GM18505 (cell line): Measurements from ENCODE around the gene PPP1R9B.

Experiments used
- ATAC-seq: cut with Tn5 transposase; IDR thresholded peaks from one replicate; pipeline ENCODE4 v1.9.1; 2021; ENCODE audit not compliant: unreplicated experiment
- POLR2A ChIP-seq: IDR thresholded peaks from 4 replicates; pipeline ENCODE4 v1.6.1; 2011; ENCODE audit warnings: borderline replicate concordance; ENCODE audit not compliant: insufficient read depth, insufficient read length; ENCODE audit errors: extremely low read depth

PPP1R9B gene

DNA sequence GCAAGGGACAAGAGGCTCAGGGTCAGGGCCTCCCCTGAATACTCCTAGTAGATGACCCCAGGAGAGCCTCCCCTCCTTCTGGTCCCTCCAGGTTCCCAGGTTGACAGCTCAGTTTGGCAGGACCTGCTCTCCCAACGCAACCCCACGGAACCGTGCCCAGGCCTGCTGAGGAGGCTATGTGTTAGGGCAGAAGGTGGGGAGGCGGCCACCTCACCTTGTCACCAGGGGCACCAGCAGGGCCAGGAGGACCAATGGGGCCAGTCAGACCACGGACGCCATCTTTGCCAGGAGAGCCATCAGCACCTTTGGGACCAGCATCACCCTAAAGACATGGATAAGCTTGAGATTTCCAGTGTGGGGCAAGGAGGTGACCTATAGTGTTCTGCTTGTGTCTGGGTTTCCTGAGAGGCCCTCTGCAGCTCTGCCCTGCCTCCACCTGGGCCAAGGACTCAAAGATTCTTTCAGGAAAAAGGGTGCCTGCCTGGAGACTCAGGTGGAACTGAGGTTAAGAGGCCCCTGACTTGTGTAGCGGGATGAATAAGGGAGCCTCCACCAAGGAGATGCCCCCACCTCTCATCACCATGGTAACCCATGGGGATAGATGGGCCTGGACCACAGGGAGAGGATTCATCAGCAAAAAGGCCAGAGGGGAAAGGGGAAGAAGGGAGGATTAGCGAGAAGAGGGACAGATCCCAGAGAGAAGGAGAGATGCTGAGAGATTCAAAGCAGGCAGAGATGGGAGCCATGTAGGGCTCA lies 40.3 kb upstream of the PPP1R9B start:
- TF ChIP-seq POLR2A, result no peak
- no peak for ATAC-seq

DNA sequence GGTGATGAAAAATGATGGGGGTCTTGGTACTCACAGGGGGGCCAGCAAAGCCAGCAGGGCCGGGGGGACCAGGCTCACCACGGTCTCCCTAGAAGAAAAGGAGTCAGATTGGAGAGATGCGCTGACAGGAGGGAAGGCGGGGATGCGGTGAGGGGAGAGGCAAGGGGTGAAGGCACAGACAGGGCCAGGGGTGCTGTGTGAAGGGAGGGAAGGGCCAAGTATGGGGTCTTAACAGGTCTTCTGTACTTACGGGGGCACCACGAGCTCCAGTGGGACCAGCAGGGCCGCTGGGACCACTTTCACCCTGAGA lies 39.8 kb upstream of the PPP1R9B start:
- no peak for ATAC-seq

DNA sequence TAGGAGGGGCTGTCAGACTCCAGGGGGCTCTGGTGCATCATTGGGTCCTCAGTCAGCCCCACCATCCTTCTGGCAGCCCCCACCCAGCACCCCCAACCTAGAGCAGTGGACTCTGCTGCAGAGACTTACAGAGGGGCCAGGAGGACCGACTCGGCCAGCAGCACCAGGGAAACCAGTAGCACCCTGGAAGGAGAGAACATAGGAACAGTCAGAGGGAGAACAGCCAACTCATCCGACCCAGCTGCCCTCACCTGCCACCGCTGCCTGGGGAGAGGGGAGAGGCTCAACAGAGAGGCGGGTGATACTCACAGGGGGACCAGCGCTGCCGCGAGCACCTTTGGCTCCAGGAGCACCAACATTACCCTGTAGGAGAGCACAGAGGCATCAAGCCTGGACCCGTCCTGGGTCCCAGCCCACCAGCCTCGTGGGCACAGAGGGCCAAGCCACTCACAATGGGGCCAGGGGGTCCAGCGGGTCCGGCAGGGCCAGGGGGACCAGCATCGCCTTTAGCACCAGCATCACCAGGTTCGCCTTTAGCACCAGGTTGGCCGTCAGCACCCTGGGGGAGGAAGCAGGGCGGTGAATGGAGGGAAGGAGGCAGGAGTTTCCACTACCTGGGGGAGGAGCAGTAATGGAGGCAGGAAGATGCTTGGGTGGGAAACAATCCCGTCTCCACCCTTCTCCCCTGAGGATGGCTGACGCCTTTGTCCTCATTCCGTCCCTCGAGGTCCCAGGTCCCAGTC lies 39.2 kb upstream of the PPP1R9B start:
- TF ChIP-seq POLR2A, result no peak
- no peak for ATAC-seq

More for the DNA sequence above, 39.8 kb upstream of the PPP1R9B start:
- no peak for TF ChIP-seq POLR2A

DNA sequence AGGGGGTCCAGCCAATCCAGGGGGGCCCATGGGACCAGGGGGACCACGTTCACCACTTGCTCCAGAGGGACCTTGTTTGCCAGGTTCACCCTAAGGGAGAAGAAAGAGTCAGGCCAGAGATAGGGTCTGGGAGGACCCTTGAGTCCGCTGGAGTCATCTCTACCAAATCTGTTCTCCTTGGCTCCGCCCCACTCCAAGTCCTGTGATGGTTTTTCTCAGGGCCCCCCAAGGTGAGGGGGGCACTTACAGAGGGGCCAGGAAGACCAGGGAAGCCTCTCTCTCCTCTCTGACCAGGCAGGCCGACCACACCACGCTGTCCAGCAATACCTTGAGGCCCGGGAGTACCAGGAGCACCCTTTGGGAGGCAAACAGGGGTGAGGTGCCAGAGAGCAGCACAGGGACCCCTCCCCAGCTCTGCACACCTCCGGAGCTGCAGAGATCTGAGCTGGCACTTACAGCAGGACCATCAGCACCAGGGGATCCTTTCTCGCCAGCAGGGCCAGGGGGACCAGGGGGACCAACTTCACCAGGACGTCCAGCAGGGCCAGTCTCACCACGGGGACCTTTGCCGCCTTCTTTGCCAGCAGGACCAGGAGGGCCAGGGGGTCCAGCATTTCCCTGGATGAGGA lies 38.6 kb upstream of the PPP1R9B start:
- no peak for ATAC-seq
- TF ChIP-seq POLR2A, result no peak

DNA sequence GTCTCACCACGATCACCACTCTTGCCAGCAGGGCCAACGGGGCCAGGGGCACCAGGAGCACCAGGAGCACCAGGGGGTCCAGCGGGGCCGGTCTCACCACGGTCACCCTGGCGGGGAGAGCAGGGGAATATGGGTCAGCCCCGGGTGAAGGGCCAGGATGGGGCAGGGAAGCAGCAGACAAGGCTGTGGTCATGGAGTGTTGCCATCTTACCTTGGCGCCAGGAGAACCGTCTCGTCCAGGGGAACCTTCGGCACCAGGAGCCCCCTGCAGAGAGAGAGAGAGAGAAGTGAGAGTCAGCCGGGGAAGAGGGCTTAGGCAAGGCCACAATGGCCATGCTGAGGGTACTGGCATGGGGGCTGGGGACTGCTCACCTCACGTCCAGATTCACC lies 38.0 kb upstream of the PPP1R9B start:
- TF ChIP-seq POLR2A, result no peak
- no peak for ATAC-seq

DNA sequence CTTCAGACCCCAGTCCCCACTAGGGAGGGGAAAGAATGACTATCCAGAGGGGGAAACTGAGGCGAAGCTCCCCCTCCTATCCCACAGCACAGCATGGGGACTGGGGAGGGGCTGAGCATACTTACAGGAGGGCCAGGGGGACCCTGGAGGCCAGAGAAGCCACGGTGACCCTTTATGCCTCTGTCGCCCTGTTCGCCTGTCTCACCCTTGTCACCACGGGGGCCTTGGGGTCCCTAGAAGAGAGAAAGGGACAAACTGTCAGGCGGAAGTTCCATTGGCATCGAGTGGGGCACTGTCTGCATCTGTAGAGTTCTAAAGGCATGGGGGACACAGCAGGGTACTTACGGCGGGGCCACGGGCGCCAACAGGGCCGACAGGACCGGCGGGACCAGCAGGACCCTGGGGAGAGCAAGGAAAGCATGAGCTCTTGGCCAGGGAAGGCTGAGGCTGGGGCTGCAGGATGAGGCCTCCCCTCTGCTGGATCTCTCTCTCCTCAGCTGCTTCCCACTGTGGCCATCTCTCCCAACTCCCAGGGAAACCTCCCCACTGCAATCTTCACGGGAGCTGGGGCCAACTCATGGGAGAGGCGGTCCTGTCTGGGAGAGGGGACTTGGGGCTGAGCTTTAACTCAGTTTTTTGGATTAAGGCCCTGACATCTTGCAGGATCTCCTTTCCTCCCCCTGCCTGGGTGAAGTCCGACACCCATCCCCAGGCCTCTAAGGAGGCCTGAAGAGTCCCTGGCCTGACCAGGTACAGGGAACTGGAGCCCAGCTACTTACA lies 37.5 kb upstream of the PPP1R9B start:
- no peak for ATAC-seq
- TF ChIP-seq POLR2A, result no peak

DNA sequence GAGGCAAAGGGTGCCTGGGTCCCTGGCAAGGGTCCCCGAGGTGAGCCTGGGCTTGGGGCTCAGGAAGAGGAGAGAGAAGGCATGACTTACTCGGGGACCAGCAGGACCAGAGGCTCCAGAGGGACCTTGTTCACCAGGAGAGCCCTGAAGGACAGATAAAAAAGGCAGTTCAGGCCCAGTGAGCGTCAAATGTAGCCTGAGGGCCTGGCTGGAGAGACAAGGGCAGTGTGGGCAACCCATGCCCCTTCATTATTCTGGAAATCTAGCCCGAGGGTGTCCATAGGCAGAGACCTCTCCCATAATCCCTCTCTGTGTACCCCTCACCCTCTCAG lies 36.9 kb upstream of the PPP1R9B start:
- no peak for TF ChIP-seq POLR2A
- ATAC-seq, result no peak

DNA sequence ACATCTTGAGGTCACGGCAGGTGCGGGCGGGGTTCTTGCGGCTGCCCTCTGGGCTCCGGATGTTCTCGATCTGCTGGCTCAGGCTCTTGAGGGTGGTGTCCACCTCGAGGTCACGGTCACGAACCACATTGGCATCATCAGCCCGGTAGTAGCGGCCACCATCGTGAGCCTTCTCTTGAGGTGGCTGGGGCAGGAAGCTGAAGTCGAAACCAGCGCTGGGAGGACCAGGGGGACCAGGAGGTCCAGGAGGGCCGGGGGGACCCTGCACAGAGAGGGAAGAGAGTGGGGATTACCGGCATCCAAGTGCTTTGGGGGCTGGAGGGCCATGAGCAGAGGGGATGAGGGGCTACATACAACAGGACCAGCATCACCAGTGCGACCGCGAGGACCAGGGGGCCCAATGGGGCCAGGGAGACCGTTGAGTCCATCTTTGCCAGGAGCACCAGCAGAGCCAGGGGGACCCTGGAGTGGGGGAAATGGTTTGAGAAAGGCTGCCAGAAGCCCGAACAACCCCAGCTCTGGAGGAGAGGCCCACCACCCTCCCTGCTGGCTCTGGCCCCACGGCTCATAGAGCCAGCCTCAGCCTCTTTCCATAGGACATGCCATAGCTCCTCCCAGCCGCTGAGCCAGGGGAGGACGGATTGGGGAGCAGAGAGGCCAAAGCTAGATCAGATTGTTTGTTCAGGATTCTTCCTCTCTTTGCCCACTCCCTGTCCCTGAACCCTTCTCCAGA lies 36.4 kb upstream of the PPP1R9B start:
- TF ChIP-seq POLR2A, result no peak
- ATAC-seq, result no peak

DNA sequence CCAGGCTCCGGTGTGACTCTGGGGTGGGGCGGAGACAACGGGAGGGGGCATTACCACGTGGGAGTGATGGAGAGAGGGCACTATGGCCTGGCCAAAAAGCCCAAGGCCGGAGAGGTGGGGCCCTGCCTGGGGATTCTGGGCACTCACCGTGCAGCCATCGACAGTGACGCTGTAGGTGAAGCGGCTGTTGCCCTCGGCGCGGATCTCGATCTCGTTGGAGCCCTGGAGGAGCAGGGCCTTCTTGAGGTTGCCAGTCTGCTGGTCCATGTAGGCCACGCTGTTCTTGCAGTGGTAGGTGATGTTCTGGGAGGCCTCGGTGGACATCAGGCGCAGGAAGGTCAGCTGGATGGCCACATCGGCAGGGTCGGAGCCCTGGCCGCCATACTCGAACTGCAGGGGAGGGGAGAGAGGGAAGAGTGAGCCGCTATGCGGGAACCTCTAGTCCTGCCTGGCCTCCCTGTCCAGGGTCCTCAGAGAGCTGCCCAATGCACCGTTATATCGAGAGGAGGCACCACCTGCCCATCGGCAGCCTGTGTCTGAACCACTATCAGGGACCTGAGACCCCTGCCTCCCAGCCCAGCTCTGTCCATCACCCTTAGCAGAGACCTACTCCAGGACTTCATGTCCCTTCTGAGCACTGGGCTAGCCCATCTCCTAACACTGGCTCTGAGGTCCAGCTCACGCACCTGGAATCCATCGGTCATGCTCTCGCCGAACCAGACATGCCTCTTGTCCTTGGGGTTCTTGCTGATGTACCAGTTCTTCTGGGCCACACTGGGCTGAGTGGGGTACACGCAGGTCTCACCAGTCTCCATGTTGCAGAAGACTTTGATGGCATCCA lies 35.4 kb upstream of the PPP1R9B start:
- no peak for TF ChIP-seq POLR2A
- ATAC-seq, result no peak

DNA sequence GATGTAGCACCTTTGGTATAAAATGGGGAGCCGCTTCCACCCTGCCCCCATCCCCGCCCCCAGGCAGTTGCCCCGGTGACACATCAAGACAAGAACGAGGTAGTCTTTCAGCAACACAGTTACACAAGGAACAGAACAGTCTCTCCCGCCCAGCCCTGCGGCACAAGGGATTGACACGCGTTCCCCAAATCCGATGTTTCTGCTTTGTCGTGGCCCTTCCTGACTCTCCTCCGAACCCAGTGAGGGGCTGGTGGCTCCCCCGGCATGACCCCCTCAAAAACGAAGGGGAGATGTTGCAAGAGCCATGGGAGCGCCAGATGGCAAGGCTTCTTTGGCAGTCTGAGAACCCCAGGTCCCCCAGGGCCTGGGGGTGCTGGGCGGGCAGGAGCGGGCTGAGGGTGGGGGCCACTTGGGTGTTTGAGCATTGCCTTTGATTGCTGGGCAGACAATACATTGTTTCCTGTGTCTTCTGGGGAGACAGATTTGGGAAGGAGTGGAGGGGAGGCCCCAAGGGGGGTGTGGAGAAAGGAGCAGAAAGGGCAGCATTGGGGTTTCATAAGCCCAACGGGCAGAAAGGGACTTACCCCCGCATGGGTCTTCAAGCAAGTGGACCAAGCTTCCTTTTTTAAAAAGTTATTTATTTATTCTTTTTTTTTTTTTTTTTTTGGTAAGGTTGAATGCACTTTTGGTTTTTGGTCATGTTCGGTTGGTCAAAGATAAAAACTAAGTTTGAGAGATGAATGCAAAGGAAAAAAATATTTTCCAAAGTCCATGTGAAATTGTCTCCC lies 34.3 kb upstream of the PPP1R9B start:
- TF ChIP-seq POLR2A, result no peak
- ATAC-seq, result no peak

DNA sequence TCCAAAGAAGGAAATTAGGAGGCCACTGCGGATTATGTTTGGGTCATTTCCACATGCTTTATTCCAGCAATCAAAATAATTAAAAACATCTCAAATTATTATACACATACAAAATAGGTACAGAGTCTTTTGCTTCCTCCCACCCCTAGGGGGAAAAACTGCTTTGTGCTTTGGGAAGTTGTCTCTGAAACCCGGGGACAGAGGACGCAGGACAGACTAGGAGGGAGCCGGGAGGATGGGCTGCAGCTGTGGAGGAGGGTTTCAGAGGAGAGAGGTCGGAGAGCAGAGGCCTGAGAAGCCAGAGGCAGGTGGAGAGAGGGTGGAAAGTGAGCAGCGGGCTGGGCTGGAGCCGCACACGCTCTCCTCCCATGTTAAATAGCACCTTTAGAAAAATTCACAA lies 33.6 kb upstream of the PPP1R9B start:
- no peak for ATAC-seq
- TF ChIP-seq POLR2A, result no peak
